ENCODE measurements around the gene GDI2. TPM values are rescaled to one million over a fixed set of nuclear protein-coding genes. Genes with fewer than 3 reads are reported as not detected.

The GDI2 gene
- total and polyA plus RNA-seq, 4 donors = 103 to 190 (median 155) TPM

DNA sequence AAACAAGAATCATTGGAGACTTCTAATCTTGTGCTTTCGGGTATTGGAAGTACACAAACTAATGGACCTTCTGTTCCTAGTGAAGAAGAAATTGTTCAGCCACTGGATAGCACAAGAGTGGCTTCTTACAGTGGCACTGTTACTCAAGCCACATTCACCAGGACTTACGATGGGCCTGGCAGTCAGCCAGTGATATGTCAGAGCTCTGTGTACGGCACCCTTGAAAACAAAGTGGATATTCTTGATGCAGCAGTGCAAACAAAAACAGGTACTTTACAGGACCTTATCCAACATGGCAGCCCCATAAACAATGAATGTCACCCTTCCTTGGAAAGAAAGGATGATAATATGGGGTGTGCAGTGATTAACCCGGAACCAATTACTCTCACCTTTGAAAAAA, 67.0 kb downstream of the GDI2 start (continued):
- no peak for TF ChIP-seq HNF4A (conservative IDR thresholded peaks at IDR 0.05)

DNA sequence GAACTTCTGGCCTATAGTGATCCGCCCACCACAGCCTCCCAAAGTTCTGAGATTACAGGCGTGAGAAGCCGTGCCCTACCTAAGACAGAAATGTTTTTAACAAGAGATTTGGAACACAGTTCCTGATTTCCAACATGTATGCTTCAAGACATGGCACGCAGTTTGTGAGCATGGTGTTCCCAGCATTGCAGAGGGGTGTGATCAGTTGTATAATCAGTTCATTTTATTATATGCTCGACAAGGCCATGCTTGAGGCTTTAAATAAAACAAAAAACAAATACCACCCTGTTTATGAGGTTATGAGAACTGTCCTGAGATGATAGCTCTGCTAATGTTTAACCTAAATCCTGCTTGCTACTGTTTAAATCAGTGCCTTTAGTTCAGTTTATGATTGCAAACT, 68.4 kb downstream of the GDI2 start:
- H3K9me3 ChIP-seq (ENCODE audit: control insufficient read depth in 4 of 4, low read length in 3 of 4) = no peaks in the 10 kb centered on the region
- DNase-seq (ENCODE audit: low spot score) = no peak
- 86% methylated on average over 5 of the region's 5 CpGs for WGBS
- H3K9ac ChIP-seq (ENCODE audit: low read depth in 1 of 2, low read length in 2 of 2) = no peak overlapping the region
- H3K27me3 ChIP-seq (ENCODE audit: control insufficient read depth in 4 of 4, insufficient read depth in 4 of 4, low read length in 3 of 4) = no peaks in the 10 kb centered on the region
- H3K4me3 ChIP-seq (ENCODE audit: low read depth in 1 of 3, low read length in 3 of 3) = no peak overlapping the region
- H3K27ac ChIP-seq (ENCODE audit: low read depth in 1 of 2, low read length in 2 of 2) = no peak overlapping the region
- TF ChIP-seq, protein P1, sequence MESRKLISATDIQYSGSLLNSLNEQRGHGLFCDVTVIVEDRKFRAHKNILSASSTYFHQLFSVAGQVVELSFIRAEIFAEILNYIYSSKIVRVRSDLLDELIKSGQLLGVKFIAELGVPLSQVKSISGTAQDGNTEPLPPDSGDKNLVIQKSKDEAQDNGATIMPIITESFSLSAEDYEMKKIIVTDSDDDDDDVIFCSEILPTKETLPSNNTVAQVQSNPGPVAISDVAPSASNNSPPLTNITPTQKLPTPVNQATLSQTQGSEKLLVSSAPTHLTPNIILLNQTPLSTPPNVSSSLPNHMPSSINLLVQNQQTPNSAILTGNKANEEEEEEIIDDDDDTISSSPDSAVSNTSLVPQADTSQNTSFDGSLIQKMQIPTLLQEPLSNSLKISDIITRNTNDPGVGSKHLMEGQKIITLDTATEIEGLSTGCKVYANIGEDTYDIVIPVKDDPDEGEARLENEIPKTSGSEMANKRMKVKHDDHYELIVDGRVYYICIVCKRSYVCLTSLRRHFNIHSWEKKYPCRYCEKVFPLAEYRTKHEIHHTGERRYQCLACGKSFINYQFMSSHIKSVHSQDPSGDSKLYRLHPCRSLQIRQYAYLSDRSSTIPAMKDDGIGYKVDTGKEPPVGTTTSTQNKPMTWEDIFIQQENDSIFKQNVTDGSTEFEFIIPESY (IDR thresholded peaks at IDR 0.05) = no peak
- TF ChIP-seq SP1 (IDR thresholded peaks at IDR 0.05) = no peak
- no peak for TF ChIP-seq YY1 (IDR thresholded peaks at IDR 0.05)
- TF ChIP-seq, protein P2, sequence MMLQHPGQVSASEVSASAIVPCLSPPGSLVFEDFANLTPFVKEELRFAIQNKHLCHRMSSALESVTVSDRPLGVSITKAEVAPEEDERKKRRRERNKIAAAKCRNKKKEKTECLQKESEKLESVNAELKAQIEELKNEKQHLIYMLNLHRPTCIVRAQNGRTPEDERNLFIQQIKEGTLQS (IDR thresholded peaks at IDR 0.05) = no peak
- TF ChIP-seq RXRA (IDR thresholded peaks at IDR 0.05) = no peak
- TF ChIP-seq GABPA (IDR thresholded peaks at IDR 0.05 in 1 of 2, conservative IDR thresholded peaks at IDR 0.05 in 1 of 2) = no peak
- TF ChIP-seq, protein P3, sequence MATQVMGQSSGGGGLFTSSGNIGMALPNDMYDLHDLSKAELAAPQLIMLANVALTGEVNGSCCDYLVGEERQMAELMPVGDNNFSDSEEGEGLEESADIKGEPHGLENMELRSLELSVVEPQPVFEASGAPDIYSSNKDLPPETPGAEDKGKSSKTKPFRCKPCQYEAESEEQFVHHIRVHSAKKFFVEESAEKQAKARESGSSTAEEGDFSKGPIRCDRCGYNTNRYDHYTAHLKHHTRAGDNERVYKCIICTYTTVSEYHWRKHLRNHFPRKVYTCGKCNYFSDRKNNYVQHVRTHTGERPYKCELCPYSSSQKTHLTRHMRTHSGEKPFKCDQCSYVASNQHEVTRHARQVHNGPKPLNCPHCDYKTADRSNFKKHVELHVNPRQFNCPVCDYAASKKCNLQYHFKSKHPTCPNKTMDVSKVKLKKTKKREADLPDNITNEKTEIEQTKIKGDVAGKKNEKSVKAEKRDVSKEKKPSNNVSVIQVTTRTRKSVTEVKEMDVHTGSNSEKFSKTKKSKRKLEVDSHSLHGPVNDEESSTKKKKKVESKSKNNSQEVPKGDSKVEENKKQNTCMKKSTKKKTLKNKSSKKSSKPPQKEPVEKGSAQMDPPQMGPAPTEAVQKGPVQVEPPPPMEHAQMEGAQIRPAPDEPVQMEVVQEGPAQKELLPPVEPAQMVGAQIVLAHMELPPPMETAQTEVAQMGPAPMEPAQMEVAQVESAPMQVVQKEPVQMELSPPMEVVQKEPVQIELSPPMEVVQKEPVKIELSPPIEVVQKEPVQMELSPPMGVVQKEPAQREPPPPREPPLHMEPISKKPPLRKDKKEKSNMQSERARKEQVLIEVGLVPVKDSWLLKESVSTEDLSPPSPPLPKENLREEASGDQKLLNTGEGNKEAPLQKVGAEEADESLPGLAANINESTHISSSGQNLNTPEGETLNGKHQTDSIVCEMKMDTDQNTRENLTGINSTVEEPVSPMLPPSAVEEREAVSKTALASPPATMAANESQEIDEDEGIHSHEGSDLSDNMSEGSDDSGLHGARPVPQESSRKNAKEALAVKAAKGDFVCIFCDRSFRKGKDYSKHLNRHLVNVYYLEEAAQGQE (IDR thresholded peaks at IDR 0.05) = no peak
- no peaks in the 10 kb centered on the region for H3K4me1 ChIP-seq (ENCODE audit: control insufficient read depth in 4 of 4, insufficient read depth in 4 of 4, low read length in 3 of 4)
- H3K36me3 ChIP-seq (ENCODE audit: control insufficient read depth in 4 of 4, insufficient read depth in 3 of 4, low read depth in 1 of 4, low read length in 3 of 4) = peaks cover 5 to 53% (median 39%) of the 10 kb centered on the region in 4 donors

DNA sequence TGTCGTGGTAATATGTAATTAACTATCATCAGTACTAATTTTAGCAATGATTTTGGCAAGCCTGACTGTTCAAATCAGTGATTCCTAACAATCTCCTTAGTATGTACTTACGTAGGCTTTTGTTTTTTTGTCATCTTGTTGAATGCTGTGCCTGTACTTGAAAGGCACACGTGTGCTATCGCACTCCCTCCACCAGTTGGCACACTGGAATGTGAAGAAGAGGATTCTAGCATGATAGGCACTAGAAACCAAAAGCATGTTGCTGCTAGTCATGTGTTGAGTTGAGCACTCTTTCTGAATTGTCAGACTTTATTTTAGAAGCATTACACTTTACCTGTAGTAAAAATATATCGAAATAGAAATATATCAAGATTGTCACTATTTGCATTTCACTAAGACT, 69.5 kb downstream of the GDI2 start:
- 77% methylated on average over 5 of the region's 5 CpGs for WGBS
- no peak overlapping the region for H3K4me3 ChIP-seq (ENCODE audit: low read depth in 1 of 3, low read length in 3 of 3)

More for the DNA sequence above, 69.5 kb downstream of the GDI2 start:
- TF ChIP-seq FOXA2 (IDR thresholded peaks at IDR 0.05) = no peak
- TF ChIP-seq, protein P2 (IDR thresholded peaks at IDR 0.05) = no peak
- TF ChIP-seq, protein P4, sequence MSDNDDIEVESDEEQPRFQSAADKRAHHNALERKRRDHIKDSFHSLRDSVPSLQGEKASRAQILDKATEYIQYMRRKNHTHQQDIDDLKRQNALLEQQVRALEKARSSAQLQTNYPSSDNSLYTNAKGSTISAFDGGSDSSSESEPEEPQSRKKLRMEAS (IDR thresholded peaks at IDR 0.05) = no peak
- no peak for TF ChIP-seq RXRA (IDR thresholded peaks at IDR 0.05)
- no peak for TF ChIP-seq HNF4A (conservative IDR thresholded peaks at IDR 0.05)
- no peak for TF ChIP-seq TAF1 (conservative IDR thresholded peaks at IDR 0.05)
- no peak for TF ChIP-seq GABPA (IDR thresholded peaks at IDR 0.05 in 1 of 2, conservative IDR thresholded peaks at IDR 0.05 in 1 of 2)
- H3K4me1 ChIP-seq (ENCODE audit: control insufficient read depth in 4 of 4, insufficient read depth in 4 of 4, low read length in 3 of 4) = no peaks in the 10 kb centered on the region
- H3K9ac ChIP-seq (ENCODE audit: low read depth in 1 of 2, low read length in 2 of 2) = no peak overlapping the region
- no peaks in the 10 kb centered on the region for H3K27me3 ChIP-seq (ENCODE audit: control insufficient read depth in 4 of 4, insufficient read depth in 4 of 4, low read length in 3 of 4)
- H3K9me3 ChIP-seq (ENCODE audit: control insufficient read depth in 4 of 4, low read length in 3 of 4) = no peaks in the 10 kb centered on the region
- no peak overlapping the region for H3K27ac ChIP-seq (ENCODE audit: low read depth in 1 of 2, low read length in 2 of 2)
- DNase-seq (ENCODE audit: low spot score) = no peak
- H3K36me3 ChIP-seq (ENCODE audit: control insufficient read depth in 4 of 4, insufficient read depth in 3 of 4, low read depth in 1 of 4, low read length in 3 of 4) = peaks cover 2 to 53% (median 41%) of the 10 kb centered on the region in 4 donors
